GM23248 (cell line): ENCODE data around the gene DPH1.

Experiments
- EZH2 ChIP-seq: fragments of 200-600 bp; sonication (generic); IDR thresholded peaks from 2 replicates; pipeline ENCODE4 v1.6.1; 2018; ENCODE audit warnings: antibody characterized with exemption, mild to moderate bottlenecking; ENCODE audit not compliant: insufficient read depth, poor library complexity, severe bottlenecking
- EZH2phosphoT487 ChIP-seq: fragments of 200-600 bp; sonication (generic); IDR thresholded peaks from 2 replicates; pipeline ENCODE4 v1.6.1; 2018; ENCODE audit warnings: antibody characterized with exemption, moderate library complexity, mild to moderate bottlenecking, low read depth; ENCODE audit not compliant: insufficient read depth

- TF ChIP-seq EZH2, result no peak
- no peak for TF ChIP-seq EZH2phosphoT487
Observed at GRCh38 chr17:2059547-2060384, 29.8 kb downstream of the DPH1 start.
